ENCODE results near the gene COL5A1.

Gene COL5A1

DNA sequence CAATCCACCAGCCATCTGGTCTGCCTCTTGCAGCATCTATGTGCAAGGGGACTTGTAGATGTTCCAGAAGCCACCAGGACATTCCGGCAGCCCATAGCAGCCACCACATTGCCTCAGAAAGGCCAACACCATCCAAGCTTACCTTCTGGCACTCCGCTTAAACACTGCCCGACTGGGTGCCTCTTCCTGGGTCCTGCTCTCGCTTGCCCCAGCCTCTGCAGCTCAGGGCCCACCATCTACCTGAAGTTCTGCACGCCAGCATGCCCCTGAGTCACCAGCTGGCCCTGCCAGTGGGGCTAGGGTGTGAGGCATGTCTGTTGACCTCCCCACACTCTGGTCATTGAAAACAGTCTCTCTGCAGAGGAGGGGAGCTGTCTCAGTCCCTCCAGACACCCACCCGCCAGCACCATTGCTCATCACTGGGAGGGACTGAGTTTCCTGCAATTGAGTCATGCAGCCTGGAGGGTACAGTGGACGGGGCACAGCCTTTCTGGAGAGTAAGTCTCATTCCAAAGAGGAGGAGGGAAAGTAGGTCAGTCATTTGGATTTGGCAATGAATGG lies 16.9 kb upstream of the COL5A1 start:
- TF ChIP-seq JUND (IDR thresholded peaks at IDR 0.05; ENCODE audit: low read depth) = no peak
- in situ Hi-C loops (cut with HindIII; ENCODE audit: low pct_unique_long_range_greater_than_20kb, low sequenced_read_pairs) = no loop called here
- no peak for DNase-seq (ENCODE audit: low read depth in 1 of 2, low spot score in 1 of 2)

DNA sequence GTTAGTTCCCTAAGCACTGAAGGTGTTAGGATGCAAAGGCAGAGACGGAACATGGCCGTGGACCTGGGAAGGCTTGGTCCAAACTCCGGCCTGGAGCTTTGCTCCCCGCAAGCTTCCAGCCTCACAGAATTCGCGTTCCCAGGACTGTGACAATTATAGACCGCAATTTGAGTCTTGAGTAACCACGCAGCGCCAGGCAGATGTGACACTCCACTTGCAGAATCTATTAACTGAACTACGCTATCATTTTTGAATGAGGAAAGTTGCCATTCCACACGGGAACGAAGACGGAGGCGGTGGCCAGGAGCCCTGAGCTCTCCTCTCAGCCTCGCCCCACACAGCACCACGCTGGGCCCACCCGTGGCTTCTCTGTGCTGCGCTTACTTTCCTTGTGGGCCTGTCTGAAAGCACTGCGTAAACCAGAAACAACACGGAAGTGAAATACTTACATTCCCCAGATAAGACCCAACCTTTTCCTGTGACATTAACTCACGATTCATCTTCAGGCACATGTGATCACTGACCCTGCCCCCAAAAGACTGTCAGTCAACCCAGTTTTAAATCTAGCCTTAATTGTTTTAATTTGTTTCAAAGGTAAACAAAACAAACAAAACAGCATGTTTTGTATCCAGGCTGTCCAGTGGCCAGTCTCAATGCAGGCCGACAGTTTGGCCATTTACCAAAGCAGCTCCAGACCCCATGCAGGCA lies 16.1 kb upstream of the COL5A1 start:
- in situ Hi-C loops (cut with HindIII; ENCODE audit: low pct_unique_long_range_greater_than_20kb, low sequenced_read_pairs) = no loop called here
- no peak for DNase-seq (ENCODE audit: low read depth in 1 of 2, low spot score in 1 of 2)
- no peak for TF ChIP-seq JUND (IDR thresholded peaks at IDR 0.05; ENCODE audit: low read depth)

- DNase-seq (ENCODE audit: low read depth in 1 of 2, low spot score in 1 of 2) = no peak
- in situ Hi-C loops (cut with HindIII; ENCODE audit: low pct_unique_long_range_greater_than_20kb, low sequenced_read_pairs) = no loop called here
- TF ChIP-seq JUND (IDR thresholded peaks at IDR 0.05; ENCODE audit: low read depth) = no peak
These were observed 15.6 kb upstream of the COL5A1 start for GRCh38 chr9:134626069-134626423.

- no peak for TF ChIP-seq JUND (IDR thresholded peaks at IDR 0.05; ENCODE audit: low read depth)
- in situ Hi-C loops (cut with HindIII; ENCODE audit: low pct_unique_long_range_greater_than_20kb, low sequenced_read_pairs) = no loop called here
- DNase-seq (ENCODE audit: low read depth in 1 of 2, low spot score in 1 of 2) = no peak
These were observed 14.8 kb upstream of the COL5A1 start for GRCh38 chr9:134626571-134627416.

DNA sequence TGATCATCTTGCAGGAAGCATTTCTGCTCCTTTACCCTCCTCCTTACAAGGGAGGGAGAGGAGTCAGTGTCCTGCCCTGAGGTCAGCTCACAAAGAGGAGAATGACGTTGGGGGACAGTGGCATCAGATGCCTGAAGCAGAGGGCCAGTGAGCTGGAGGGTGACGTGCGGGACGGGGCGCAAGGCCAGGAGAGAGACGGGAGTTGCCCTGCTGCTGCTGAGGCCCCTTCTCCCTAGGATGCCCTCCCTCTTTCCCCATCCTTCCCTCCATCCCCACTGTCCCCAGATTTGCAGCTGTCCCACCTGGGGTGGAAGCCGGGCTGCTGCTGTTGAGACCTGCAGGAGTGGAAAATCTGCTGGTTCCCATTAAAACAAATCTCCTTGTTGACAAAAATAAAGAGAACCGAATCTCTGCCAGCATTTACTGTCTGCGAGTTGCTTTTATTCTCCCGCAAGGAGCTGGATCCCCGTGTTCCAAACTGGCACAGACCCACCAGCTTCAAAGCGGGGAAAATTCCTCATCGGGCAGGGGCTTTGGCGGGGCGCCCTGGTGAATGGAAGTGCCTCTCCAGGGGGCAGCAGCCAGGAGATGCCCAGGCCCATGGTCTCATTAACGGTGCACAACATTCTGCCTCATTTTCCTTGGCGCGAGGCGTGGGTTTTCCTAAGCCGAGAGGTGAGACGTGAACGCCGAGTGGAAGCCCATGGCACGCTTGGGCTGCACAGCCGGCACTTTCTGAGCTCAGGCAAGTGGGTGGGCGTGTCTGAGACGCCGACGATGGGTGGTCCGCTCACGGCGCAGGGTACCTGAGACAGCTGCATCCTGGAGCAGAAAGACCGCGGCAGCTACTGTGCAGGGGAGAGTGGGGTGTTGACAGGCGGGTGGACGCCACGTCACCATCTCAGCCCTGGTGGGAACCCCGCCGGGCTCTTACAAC lies 13.9 kb upstream of the COL5A1 start:
- no peak for DNase-seq (ENCODE audit: low read depth in 1 of 2, low spot score in 1 of 2)
- in situ Hi-C loops (cut with HindIII; ENCODE audit: low pct_unique_long_range_greater_than_20kb, low sequenced_read_pairs) = no loop called here
- TF ChIP-seq JUND (IDR thresholded peaks at IDR 0.05; ENCODE audit: low read depth) = no peak

GRCh38 chr9:134628354-134628736 lies 13.3 kb upstream of the COL5A1 start:
- in situ Hi-C loops (cut with HindIII; ENCODE audit: low pct_unique_long_range_greater_than_20kb, low sequenced_read_pairs) = no loop called here
- TF ChIP-seq JUND (IDR thresholded peaks at IDR 0.05; ENCODE audit: low read depth) = no peak
- no peak for DNase-seq (ENCODE audit: low read depth in 1 of 2, low spot score in 1 of 2)

- TF ChIP-seq JUND (IDR thresholded peaks at IDR 0.05; ENCODE audit: low read depth) = no peak
- in situ Hi-C loops (cut with HindIII; ENCODE audit: low pct_unique_long_range_greater_than_20kb, low sequenced_read_pairs) = no loop called here
- DNase-seq (ENCODE audit: low read depth in 1 of 2, low spot score in 1 of 2) = no peak
These were observed 12.5 kb upstream of the COL5A1 start for GRCh38 chr9:134629061-134629585.

DNA sequence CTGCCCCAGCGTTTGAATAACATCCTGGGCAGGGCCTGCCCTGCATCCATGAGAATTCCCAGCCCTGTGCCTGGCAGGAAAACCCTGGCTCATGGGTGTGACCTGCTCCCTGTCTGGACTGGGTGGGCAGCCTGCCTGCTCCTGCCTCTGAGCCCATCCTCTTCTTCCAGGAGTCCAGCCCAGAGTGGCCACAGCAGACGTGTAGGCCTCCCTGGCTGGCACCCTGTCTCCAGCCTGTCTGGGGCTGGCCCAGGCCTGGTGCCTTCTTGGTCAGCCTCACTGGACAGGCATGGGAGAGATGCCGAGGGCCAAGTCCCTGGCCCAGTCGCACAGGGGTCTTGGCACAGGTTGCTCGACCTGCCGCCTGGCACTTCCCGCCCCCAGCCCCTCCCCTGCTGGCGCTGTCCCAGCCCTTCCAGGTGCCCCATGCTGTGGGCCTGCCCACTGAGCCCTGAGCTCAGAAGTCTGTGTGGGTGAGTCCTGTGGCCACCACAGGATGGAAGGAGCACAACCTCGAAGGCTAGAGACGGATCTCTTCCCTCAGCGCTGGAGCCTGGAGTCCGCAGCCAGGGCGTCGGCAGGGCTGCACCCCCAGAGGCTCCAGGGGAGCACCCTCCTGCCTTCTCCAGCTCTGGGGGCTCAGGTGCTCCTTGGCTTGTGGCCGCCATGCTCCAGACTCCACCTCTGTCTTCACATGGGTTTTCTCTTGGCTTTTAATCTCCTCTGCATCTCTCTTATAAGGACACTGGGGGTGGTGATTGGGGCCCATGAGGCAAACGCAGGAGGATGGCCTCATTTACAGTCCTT lies 11.8 kb upstream of the COL5A1 start:
- TF ChIP-seq JUND (IDR thresholded peaks at IDR 0.05; ENCODE audit: low read depth) = no peak
- DNase-seq (ENCODE audit: low read depth in 1 of 2, low spot score in 1 of 2) = no peak
- in situ Hi-C loops (cut with HindIII; ENCODE audit: low pct_unique_long_range_greater_than_20kb, low sequenced_read_pairs) = no loop called here

GRCh38 chr9:134630393-134630790 lies 11.2 kb upstream of the COL5A1 start:
- in situ Hi-C loops (cut with HindIII; ENCODE audit: low pct_unique_long_range_greater_than_20kb, low sequenced_read_pairs) = no loop called here
- no peak for TF ChIP-seq JUND (IDR thresholded peaks at IDR 0.05; ENCODE audit: low read depth)
- DNase-seq (ENCODE audit: low read depth in 1 of 2, low spot score in 1 of 2) = no peak

DNA sequence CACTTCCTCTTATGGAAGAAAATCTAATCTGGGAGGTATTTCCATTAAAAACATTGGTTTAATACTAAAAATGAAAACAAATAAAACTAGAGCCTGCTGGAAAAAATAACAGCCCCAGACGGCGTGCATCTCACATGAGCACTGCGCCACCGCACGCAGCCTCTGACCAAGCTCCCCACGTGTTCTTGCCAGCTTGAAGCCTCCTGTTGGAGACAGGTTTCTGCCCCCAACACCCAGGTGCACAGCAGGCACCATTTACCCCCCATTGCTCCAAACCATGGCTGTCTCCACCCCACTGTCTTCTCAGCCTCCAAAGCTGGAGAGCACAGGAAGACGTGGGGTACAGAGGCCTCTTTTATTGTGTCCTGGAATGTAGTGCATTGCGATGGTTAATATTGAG lies 10.7 kb upstream of the COL5A1 start:
- TF ChIP-seq JUND (IDR thresholded peaks at IDR 0.05; ENCODE audit: low read depth) = no peak
- no peak for DNase-seq (ENCODE audit: low read depth in 1 of 2, low spot score in 1 of 2)
- in situ Hi-C loops (cut with HindIII; ENCODE audit: low pct_unique_long_range_greater_than_20kb, low sequenced_read_pairs) = no loop called here

DNA sequence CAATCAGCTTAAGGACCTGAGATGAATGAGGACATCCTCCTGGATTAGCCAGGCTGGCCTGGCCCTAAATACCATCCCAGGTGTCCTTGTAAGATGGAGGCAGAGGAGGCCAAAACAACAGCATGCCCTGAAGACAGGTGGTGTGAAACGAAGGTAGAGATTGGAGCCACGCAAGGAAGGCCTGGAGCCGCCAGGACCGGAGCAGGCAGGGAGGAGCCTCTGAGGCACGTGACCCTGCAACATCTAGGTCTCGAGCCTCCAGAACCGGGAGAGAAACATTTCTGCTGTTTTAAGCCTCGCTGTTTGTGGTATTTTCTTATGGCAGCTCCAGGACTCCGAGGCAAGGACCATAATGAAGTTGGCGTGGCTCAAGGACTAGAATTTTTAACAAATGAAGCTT lies 9.7 kb upstream of the COL5A1 start:
- TF ChIP-seq JUND (IDR thresholded peaks at IDR 0.05; ENCODE audit: low read depth) = no peak
- DNase-seq (ENCODE audit: low read depth in 1 of 2, low spot score in 1 of 2) = no peak
- in situ Hi-C loops (cut with HindIII; ENCODE audit: low pct_unique_long_range_greater_than_20kb, low sequenced_read_pairs) = no loop called here

Data from T47D (cell line).